Measurements from ENCODE around the gene OLIG1. TPM values are rescaled to one million over a fixed set of nuclear protein-coding genes. Genes with fewer than 3 reads are reported as not detected.

Gene OLIG1
- polyA plus RNA-seq, 1 of the 3 experiments (the other 2 are of a cell fraction) = not detected

- H2AFZ ChIP-seq (ENCODE audit: low read depth) = no peak overlapping the region
- H3K4me2 ChIP-seq = no peak overlapping the region
- H3K4me1 ChIP-seq (ENCODE audit: control insufficient read depth in 1 of 2, insufficient read depth in 2 of 2, low read depth in 1 of 2, low read length in 1 of 2) = no peaks in the 10 kb centered on the region
- H3K9me2 ChIP-seq = no peaks in the 10 kb centered on the region
- CTCF ChIA-PET = no interaction called here
- no peak for TF ChIP-seq FOSL2 (IDR thresholded peaks at IDR 0.05; ENCODE audit: borderline replicate concordance, low read depth)
- no peak for TF ChIP-seq MXI1 (IDR thresholded peaks at IDR 0.05; ENCODE audit: low read depth, low read length)
- no peak for TF ChIP-seq RAD21 (IDR thresholded peaks at IDR 0.05; ENCODE audit: low read length)
- TF ChIP-seq GABPA (IDR thresholded peaks at IDR 0.05; ENCODE audit: low read depth) = no peak
- TF ChIP-seq FOXM1 (IDR thresholded peaks at IDR 0.05; ENCODE audit: low read depth) = no peak
- TF ChIP-seq IRF3 (IDR thresholded peaks at IDR 0.05; ENCODE audit: low read depth, low read length) = no peak
- TF ChIP-seq USF2 (IDR thresholded peaks at IDR 0.05; ENCODE audit: borderline replicate concordance, low read depth, low read length) = no peak
- TF ChIP-seq CHD2 (IDR thresholded peaks at IDR 0.05; ENCODE audit: low read length, partially characterized antibody) = no peak
- no peak for TF ChIP-seq RFX5 (IDR thresholded peaks at IDR 0.05; ENCODE audit: low read length)
- TF ChIP-seq SMC3 (IDR thresholded peaks at IDR 0.05; ENCODE audit: low read depth, low read length) = no peak
- TF ChIP-seq, protein P1, sequence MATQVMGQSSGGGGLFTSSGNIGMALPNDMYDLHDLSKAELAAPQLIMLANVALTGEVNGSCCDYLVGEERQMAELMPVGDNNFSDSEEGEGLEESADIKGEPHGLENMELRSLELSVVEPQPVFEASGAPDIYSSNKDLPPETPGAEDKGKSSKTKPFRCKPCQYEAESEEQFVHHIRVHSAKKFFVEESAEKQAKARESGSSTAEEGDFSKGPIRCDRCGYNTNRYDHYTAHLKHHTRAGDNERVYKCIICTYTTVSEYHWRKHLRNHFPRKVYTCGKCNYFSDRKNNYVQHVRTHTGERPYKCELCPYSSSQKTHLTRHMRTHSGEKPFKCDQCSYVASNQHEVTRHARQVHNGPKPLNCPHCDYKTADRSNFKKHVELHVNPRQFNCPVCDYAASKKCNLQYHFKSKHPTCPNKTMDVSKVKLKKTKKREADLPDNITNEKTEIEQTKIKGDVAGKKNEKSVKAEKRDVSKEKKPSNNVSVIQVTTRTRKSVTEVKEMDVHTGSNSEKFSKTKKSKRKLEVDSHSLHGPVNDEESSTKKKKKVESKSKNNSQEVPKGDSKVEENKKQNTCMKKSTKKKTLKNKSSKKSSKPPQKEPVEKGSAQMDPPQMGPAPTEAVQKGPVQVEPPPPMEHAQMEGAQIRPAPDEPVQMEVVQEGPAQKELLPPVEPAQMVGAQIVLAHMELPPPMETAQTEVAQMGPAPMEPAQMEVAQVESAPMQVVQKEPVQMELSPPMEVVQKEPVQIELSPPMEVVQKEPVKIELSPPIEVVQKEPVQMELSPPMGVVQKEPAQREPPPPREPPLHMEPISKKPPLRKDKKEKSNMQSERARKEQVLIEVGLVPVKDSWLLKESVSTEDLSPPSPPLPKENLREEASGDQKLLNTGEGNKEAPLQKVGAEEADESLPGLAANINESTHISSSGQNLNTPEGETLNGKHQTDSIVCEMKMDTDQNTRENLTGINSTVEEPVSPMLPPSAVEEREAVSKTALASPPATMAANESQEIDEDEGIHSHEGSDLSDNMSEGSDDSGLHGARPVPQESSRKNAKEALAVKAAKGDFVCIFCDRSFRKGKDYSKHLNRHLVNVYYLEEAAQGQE (IDR thresholded peaks at IDR 0.05; ENCODE audit: low read depth, low read length) = no peak
- TF ChIP-seq RCOR1 (IDR thresholded peaks at IDR 0.05; ENCODE audit: low read length) = no peak
- no peak for TF ChIP-seq POLR2AphosphoS5 (IDR thresholded peaks at IDR 0.05; ENCODE audit: low read depth, low read length)
- TF ChIP-seq TEAD4 (IDR thresholded peaks at IDR 0.05; ENCODE audit: borderline replicate concordance, insufficient read depth) = no peak
- no peak for TF ChIP-seq TCF12 (IDR thresholded peaks at IDR 0.05)
- TF ChIP-seq MEF2A (IDR thresholded peaks at IDR 0.05; ENCODE audit: borderline replicate concordance, low read depth) = no peak
- no peak for TF ChIP-seq RXRA (IDR thresholded peaks at IDR 0.05; ENCODE audit: borderline replicate concordance, low read depth)
- H3K9ac ChIP-seq = no peak overlapping the region
- POLR2A ChIA-PET = no interaction called here
- H4K20me1 ChIP-seq (ENCODE audit: insufficient read depth) = no peaks in the 10 kb centered on the region
- no peak overlapping the region for H3K4me3 ChIP-seq (ENCODE audit: low read depth in 2 of 2, low read length in 1 of 2)
- H3K79me2 ChIP-seq (ENCODE audit: insufficient read depth) = no peaks in the 10 kb centered on the region
- no peaks in the 10 kb centered on the region for H3K9me3 ChIP-seq
- H3K27ac ChIP-seq (ENCODE audit: low read depth in 2 of 2, low read length in 1 of 2) = no peak overlapping the region
- no peak for DNase-seq
- H3K36me3 ChIP-seq (replicated peaks in 1 of 2; ENCODE audit: control insufficient read depth in 1 of 2, insufficient read depth in 2 of 2, low read length in 1 of 2) = no peaks in the 10 kb centered on the region
- WGBS (ENCODE audit: low lambda C conversion rate) = 19% methylated on average over 8 of the region's 10 CpGs
- H3K27me3 ChIP-seq (ENCODE audit: insufficient read depth) = peaks cover 93% of the 10 kb centered on the region
- no peaks in the 10 kb centered on the region for H3F3A ChIP-seq (replicated peaks; ENCODE audit: insufficient read depth)
Observed at GRCh38 chr21:33029975-33030461, 39.9 kb upstream of the OLIG1 start.

Measured in SK-N-SH (cell line).